GM18873 (cell line): ENCODE data around the gene PLTP.
A peak's percentile ranks its signal among the peaks of the same experiment; 100 is the strongest.

ENCODE experiments used
- ATAC-seq: cut with Tn5 transposase; IDR thresholded peaks from one replicate; pipeline ENCODE4 v1.9.1; 2021; ENCODE audit warnings: mild to moderate bottlenecking, moderate library complexity, moderate number of reproducible peaks; ENCODE audit not compliant: unreplicated experiment, low FRiP score

PLTP gene

DNA sequence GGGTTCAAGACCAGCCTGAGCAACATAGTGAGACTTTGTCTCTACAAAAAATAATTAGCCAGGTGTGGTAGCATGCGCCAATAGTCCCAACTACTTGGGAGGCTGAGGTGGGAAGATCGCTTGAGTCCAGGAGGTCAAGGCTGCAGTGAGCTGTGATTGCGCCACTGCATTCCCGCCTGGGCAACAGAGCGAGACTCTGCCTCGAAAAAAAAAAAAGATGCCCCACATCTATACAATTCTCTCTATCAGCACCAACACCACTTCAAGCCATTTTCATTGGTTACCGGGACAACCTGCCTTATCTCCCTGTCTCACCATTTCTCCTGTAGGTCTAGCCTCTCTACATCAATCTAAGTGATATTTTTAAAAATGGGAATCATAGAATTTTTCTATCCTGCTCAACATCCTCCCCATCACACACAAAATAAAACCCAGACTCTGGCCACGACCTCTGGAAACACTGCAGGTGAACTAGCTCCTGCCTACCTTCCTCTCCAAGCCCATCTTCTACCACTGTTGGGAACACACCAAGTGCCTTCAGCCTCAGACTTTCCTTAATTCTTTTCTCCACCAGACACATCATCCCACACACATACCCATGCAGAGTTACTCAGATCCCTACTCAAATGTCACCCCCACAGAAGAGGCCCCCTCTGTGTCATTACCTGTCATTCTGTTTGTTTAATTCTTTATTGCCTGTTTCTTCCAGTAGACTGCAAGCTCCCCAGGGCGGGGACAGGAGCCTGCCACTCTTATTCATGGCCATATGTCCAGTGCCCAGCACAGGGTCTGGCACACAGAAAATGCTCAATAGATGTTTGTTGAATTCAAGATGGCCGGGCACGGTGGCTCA, 9.6 kb upstream of the PLTP start:
- no peak for ATAC-seq

DNA sequence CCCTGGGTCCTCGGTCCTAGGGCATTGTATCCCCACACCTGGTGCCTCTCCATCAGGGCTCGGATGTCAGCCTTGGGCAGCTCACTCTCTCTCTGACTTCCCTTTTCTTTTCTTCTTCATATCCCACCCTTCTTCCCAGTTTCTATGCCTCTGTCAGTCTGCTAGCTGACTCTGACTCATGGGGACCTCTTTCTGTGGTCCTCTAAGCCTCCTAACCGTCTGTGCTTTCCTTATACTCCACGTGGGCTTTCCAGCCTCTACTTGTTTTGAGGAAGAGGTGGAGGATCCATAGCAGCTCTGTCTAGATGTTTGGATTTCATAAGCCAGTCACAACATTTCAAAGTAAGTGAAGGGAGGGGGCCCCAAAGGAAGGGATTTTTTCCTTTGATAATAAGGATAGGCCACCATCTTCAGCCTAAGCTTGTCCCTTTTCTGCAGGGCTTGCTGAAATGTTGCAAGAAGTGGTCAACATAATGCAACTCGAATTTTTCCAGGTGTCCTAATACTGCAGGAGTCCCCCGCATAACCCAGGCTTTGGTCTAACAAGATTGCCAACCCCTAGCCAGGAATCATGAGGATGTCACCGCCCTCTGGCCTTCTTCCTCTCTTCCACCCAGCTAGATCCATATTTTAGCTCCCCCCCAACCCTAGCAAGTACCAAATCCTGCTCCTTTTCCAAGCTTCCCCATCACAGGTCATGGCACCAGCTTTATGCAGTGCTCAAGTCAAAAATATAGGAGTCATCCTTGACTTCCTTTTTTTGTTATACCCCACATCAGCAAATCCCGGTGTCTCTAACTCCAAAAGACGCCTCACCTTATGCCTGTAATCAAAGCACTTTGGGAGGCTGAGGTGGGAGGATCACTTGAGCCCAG, 8.7 kb upstream of the PLTP start:
- ATAC-seq = no peak

DNA sequence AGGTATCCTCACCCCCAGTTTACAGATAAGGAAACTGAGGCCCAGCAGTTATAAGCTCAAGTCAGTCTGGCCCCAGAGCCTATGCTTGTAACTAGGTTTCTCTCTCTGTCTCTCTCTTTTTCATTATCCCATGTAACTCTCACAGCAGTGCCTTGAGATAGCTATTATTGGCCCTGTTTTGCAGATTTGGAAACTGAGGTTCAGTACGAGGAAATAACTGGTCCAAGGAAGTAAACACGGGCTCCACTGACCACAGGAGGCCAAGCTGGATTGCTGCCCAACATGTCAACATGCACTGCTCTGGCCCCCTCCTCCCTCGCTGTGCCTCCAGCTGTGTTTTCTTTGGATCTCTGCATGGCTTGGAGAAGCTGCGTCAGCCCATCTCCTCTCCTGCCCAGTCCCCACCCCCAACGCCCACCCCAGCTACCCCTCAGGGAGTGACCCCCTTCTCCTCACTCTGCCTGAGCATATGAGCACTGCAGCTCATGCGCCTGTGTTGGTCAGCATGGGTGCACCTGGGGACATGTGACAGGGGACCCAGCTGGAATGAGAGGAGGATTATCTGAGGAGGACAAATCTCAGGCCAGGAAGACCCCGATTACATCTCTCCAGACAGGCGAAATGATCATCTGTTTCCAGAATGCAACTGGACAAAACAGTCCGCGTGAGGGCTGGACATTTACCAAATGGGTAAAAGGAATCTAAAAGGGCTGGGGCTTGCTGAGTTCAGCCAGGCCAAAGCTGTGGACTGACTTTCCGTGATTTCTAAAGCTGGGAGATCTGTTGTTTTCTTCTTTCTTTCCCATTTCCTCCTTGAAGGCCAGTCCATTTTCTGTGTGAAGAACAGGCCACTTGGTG, 7.8 kb upstream of the PLTP start:
- no peak for ATAC-seq

DNA sequence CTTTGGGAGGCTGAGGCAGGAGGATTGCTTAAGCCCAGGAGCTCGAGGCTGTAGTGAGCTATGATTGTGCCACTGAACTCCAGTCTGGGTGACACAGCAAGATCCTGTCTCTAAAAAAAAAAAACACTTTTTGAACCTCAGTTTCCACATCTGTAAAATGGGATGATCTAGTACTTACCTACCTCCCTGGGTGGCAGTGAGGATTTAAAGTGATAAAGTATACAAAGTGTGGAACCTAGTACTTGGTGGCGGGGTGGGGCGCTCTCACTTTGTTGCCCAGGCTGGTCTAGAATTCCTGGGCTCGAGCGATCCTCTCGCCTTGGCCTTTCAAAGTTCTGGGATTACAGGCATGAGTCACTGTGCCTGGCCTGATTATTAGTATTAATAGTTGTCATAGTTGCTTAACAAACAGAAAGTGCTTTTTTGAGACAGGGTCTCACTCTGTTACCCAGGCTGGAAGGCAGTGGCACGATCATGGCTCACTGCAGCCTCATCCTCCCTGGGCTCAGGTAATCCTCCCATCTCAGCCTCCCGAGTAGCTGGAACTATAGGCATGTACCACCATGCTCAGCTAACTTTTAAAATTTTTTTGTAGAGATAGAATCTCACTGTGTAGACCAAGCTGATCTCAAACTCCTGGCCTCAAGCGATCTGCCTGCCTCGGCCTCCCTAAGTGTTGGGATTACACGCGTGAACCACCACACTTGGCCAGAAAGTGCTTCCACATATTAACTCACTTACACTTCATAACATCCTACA, 7.0 kb upstream of the PLTP start:
- ATAC-seq = no peak

DNA sequence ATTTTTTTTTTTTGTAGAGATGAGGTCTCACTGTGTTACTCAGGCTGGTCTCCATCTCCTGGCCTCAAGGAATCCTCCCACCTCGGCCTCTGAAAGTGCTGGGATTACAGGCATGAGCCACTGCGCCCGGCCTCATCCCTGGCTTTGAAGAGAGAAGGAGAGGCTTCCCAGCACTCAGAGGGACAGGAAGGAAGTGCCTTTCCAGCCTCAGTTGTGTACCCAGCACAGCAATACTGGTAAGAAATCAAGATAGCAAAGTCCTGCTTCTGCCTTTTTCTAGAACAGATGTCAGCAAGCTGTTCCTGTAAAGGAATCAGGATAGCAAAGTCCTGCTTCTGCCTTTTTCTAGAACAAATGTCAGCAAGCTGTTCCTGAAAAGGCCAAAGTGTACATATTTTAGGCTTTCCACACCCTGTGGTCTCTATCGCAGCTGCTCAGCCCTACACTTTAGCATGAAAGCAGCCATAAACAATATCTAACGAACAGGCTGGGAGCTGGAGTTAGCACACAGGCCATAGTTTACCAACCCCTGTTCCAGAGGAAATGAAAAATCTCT, 6.3 kb upstream of the PLTP start:
- ATAC-seq = no peak

DNA sequence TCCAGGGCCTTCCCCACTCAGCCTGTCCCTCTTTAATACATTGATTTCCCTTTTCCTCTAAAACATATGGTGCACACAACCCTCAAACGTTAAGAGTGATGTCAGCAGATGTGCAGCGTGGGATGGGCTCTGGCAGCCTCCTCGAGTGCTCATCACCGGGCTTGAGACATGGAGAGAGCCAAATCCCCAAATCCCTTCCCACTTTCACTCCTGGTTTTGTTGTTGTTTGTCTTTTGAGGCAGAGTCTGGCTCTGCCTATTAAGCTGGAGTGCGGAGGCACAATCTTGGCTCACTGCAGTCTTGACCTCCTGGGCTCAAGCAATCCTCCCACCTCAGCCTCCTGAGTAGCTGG, 5.8 kb upstream of the PLTP start:
- no peak for ATAC-seq

DNA sequence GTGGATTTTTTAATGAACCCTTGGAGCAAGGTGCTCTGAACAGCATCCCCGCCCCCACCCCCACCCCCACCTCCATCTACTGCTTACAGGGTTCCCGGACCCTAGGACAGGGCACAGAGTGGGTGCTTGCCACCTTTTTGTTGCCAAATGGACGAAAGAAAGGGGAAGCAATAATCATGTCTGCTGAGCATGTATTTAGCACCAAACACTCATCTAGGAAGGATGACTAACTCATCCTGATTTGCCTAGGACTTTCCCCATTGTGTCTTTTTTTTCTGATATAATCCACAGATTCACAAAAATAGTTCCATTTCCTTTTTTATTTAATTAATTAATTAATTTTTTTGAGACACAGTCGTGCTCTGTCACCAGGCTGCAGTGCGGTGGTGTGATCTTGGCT, 1.2 kb upstream of the PLTP start:
- no peak for ATAC-seq

DNA sequence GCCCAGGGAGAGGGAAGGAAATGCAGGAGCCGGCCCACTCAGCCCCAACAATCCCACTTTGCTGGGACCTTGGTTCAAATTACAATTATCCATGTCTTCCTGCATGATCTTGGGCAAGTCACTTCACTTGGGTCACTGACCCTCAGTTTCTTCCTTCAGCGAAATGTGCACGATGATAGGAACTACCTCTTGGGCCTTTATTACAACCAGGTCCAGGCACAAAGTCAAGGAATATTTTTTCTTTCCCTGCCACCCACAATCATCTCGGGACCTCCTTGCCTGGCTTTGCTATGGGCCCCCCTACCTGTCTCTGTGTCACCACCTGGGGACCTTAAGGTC, 358 bp upstream of the PLTP start:
- no peak for ATAC-seq

DNA sequence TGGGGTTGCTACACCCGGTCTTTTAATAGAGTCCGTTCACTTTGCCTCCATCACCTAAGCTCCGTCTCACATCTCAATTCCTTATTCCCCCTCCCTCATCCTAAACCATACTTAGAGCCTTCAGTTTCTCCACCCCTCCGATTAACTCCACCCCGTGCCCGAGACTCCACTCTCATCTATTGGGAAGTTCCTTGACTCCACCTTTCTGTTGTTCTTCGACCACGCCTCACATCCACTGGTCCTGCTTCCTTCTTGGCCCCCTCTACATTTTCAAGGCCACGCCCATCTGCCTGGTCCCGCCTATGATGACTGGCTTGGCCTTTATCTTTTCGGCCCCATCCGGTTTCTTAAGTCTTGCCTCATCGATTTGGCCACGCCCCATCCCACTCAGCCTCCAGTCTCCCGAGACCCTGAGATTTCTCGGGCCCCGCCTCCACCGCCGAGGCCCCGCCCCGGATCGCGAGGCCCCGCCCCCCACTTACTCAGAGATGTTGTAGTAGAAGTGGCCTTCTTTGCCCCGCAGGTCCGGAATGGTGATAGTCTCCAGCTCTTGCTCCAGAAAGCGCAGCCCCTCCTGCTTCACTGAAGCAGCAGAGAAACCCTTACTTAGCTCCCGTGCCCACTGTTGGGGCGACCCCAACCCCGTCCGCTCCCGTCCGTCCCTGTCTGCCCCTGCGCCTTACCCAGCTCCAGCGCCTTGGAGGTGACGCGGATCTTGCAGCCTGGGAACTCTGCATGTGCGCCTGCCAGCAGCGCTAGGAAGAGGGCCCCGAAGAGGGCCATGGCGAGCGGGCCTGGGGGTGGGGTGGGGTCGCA, 1.1 kb downstream of the PLTP start:
- ATAC-seq = peak; percentile 88

DNA sequence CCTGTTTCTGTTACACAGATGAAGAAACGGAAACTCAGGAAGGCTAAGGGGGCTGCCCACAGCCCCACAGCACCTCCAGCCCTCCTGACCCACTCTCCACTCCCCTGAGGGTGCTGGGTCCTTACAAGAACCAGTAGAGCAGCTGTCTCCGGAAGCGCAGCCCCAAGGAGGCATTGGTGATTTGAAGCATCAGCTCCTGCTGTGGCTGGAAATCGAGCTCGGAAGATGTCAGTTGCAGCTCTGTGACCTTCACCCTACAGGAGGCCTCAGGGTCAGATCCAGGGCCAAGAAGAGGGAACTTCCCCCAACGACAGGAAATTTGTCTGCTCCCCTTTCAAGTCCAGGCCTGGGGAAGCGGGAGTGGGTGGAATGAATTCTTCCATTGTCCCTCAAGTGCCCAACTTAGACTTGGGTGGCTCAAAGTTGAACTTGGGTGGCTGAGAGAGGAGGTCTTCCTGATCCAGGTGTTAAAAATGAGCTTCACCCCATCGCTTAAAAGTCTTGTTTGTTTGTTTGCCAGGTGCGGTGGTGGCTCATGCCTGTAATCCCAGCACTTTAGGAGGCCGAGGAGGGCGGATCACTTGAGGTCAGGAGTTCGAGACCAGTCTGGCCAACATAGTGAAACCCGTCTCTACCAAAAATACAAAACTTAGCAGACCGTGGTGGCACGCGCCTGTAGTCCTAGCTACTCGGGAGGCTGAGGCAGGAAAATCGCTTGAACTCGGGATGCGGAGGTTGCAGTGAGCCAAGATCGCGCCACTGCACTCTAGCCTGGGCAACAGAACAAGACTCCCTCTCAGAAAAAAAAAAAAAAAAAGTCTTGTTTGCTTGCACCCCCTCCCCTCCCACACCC, 1.9 kb downstream of the PLTP start:
- no peak for ATAC-seq

DNA sequence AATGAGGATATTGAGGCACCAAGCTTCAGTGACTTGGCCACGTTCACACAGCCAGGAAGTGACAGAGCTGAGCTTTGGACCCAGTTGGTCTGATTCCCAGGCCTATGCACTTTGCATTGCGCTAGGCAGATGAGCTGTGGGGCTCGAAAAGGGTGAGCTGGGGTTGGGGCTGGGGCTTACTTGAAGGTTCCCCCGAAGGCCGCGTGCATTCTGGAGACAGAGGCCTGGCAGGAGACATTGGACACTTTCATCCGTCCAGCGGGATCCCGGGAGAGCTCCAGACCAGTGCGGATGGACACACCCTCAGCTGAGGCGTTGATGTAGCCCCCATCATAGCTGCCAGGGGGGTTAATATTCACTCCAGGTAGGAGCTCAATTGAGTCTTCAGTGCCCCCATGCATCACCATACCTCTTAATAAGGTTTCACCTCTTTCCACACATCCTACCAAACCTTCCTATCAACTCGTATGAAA, 2.6 kb downstream of the PLTP start:
- no peak for ATAC-seq

DNA sequence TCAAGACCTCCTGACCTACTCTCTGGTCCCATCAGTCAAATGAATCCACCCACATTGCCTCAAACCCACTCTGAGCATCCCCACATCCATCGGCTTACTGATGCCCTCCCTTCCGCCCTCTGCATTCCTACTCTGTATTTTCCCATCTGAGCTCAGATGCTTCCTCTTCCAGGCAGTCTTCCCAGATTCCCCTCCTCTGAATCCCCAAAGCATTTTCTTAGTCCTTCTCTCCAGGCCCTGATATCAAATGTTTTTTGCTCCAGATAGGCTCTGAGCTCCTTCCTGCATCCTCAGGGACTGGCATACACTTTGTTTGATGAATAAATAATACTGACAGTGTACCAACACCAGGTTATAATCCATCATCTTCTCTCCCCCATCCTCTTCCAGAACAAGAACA, 3.9 kb downstream of the PLTP start:
- no peak for ATAC-seq

DNA sequence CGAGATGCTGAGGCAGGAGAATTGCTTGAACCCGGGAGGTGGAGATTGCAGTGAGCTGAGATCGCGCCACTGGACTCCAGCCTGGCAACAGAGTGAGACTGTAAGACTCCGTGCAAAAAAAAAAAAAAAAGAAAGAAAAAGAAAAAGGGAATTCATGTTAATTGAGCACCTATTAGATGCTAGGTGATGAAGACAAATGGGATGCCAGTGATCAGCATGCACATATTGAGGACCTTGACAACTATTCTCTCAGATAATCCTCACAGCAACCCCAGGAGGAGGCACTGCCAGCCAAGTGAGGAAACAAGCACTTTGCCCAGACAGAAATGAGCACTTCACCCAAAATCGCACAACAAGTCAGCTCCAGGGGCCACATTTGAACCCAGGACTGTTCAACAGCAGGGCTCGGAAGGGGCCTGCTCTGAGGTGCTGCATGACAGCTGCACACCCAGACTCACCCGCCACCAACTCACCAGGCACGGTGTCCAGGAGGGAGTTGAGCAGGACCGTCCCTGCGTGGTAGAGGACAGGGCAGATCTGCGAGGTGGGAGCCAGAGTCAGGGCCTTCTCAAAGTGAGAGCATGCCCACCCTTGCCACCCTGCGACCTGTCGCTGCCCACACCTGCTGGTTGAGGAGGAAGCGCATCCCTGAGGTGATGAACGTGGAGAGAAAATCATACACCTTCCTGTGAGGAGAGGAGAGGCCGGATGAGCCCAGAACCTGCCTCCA, 4.6 kb downstream of the PLTP start:
- ATAC-seq = no peak

DNA sequence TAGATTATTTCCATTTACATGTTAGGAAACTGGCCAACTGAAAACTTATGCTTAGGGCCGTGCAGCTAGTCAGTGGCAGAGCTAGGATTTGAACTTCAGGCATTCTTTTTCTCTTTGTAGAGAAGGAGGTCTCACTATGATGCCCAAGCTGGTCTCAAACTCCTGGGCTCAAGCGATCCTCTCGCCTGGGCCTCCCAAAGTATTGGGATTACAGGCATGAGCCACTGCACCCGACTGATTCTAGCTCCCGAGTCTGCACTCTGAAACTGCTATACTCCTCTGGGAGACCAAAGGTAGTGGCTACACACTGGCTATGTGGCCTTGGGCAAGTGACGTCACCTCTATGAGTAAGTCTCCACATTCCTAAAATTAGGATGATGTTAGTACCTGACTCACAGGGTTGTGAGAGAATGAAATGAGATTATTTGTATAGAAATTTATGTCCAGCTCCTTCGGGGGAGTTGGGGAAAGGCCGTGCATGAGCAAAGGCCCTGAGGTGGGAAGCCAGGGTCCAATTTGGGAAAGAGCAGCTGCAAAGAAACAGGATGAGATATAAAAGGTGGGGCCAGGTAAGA, 6.4 kb downstream of the PLTP start:
- no peak for ATAC-seq

DNA sequence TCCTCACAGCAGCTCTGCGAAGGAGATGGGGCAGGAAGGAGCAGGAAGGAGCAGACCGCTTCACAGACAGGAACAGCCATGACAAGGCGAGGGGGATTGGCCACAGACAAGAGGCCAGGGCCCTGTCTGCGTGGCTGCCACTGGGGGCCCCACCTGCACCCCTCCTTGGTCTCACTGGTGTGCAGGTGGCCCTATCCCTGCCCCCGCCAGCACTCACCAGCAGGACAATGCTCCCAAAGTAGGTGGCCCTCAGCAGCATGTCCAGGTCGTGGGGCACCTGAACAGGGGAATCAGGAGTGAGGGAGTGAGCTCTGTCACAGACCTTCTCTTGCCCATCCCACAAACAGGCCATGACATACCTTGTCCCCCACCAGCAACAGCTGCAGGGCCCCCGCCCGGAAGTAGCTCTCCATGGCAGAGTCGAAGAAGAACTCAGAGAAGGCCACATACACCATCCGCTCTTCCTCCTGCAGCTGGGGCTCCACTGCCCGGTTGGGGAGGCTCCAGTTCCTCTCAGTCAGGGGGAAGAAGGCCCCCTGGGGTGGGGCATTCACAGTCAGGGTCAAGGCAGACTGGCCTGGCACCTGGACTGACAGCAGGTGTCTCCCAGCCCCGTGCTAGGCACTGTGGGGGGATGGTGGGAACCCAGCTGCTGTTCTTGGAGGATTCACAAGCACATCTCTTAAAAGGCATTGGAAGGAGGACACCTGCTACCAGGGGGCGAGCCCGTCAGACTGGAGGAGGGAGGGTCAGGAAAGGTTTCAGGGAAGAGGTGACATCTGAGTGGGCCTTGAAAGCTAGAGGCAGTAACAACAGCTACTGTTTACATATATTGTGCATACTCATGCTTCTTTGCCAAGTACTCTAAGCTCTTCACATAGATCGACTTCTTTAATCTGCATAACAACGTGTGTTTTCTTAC, 7.1 kb downstream of the PLTP start:
- ATAC-seq = no peak

DNA sequence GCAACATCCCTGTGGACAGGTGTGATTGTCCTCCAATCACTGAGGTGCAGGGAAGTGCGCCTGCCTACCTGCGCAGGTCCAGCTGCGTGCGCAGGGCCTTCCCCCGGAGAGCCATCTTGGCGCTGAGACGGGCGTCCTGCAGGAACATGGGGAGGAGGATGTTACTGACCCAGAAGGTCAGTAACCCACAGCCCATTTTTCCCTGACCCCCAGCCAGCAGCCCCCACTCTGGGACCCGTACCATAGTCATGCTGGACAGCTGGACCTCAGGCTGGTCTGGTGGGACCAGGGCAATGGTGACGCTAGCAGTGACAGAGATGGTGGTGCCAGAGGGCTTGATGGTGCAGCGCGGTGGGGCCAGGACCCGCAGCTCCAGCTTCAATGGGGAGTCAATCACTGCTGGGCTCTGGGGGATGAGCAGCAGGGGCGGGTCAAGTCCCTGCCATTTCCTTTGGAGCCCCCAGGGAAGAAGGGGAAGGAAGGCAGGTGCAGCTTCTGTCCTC, 9.7 kb downstream of the PLTP start:
- no peak for ATAC-seq
